Stimulated activated naive CD8-positive, alpha-beta T cell treated with anti-CD3 and anti-CD28 coated beads, Interleukin-15, amount 100 ng/mL, for 72 hours (primary cell): Measurements from ENCODE around the gene VN1R2.
"Not testable (repeated sequence)": the region's sequence is repeated elsewhere in the genome, so short reads cannot be mapped to it uniquely, and the experiment has no call there.

Experiments
- ATAC-seq: fragments of 150-1000 bp; cut with Tn5 transposase; 2 replicates; pipeline ENCODE4 v1.10.0; 2021; ENCODE audit warnings: mild to moderate bottlenecking, moderate library complexity
- DNase-seq, 2 donors: peaks; one replicate each; pipeline ENCODE4 v3.0.0; 2021 to 2022
- H3K27ac Mint-ChIP-seq, 2 donors: one replicate each; pipeline ENCODE4 v1.8.0; 2022; ENCODE audit warnings: mild to moderate bottlenecking in 2 of 2, mixed read lengths in 2 of 2, moderate library complexity in 2 of 2
- H3K27me3 Mint-ChIP-seq: one replicate; pipeline ENCODE4 v1.8.0; 2022; ENCODE audit warnings: mixed read lengths
- H3K4me1 Mint-ChIP-seq: one replicate; pipeline ENCODE4 v1.8.0; 2022; ENCODE audit warnings: mild to moderate bottlenecking, mixed read lengths
- H3K4me3 Mint-ChIP-seq, 2 donors: one replicate each; pipeline ENCODE4 v1.8.0; 2022; ENCODE audit warnings: mild to moderate bottlenecking in 2 of 2, mixed read lengths in 2 of 2, moderate library complexity in 1 of 2
- H3K9me3 Mint-ChIP-seq, 2 donors: one replicate each; pipeline ENCODE4 v1.8.0; 2022; ENCODE audit warnings: mixed read lengths in 2 of 2

VN1R2 gene

GRCh38 chr19:53290758-53291549, 32.9 kb downstream of the VN1R2 start:
- Mint-ChIP-seq H3K27me3 (no peaks in the 10 kb centered on the region), H3K4me1 (no peaks in the 10 kb centered on the region), H3K9me3 (peaks cover 36 to 60% of the 10 kb centered on the region in 2 donors), H3K27ac (peak overlapping the region in 1 of 2 donors; percentile 7), H3K4me3 (no peak overlapping the region)
- DNase-seq (no peak), ATAC-seq (no peak)

- Mint-ChIP-seq H3K27ac (peak overlapping the region; percentile 37 to 48), H3K4me3 (no peak overlapping the region), H3K27me3 (no peaks in the 10 kb centered on the region), H3K4me1 (no peaks in the 10 kb centered on the region), H3K9me3 (peaks cover 35 to 58% of the 10 kb centered on the region in 2 donors)
- DNase-seq = no peak
- no peak for ATAC-seq
Measured at GRCh38 chr19:53294786-53295441, 36.8 kb downstream of the VN1R2 start.

GRCh38 chr19:53301341-53301740, 43.2 kb downstream of the VN1R2 start:
- H3K27ac Mint-ChIP-seq, H3K4me3 Mint-ChIP-seq, DNase-seq, ATAC-seq, H3K4me1 Mint-ChIP-seq: not testable (repeated sequence)
- H3K27me3 Mint-ChIP-seq = peaks cover 16% of the 10 kb centered on the region
- peaks cover 7 to 45% of the 10 kb centered on the region in 2 donors for H3K9me3 Mint-ChIP-seq

- no peak for ATAC-seq
- Mint-ChIP-seq H3K4me3 (no peak overlapping the region), H3K27me3 (peaks cover 26% of the 10 kb centered on the region), H3K9me3 (peaks cover 18 to 75% of the 10 kb centered on the region in 2 donors), H3K27ac (no peak overlapping the region), H3K4me1 (no peaks in the 10 kb centered on the region)
- no peak for DNase-seq
Measured at GRCh38 chr19:53308339-53308811, 50.3 kb downstream of the VN1R2 start.
